ENCODE measurements around the gene CPN1. TPM values are rescaled to one million over a fixed set of nuclear protein-coding genes. Genes with fewer than 3 reads are reported as not detected.

CPN1 gene
- polyA plus RNA-seq, 6 donors from 2014 or later: not detected

- Mint-ChIP-seq H3K4me1 (peaks cover 39 to 58% (median 46%) of the 10 kb centered on the region in 3 donors), H3K27ac (peak overlapping the region; percentile 15 to 90 (median 68)), H3K4me3 (no peak overlapping the region), H3K27me3 (no peaks in the 10 kb centered on the region), H3K36me3 (peaks cover 9 to 12% of the 10 kb centered on the region in 2 donors), H3K9me3 (no peaks in the 10 kb centered on the region)
- no peak for DNase-seq
- no peak for ATAC-seq (ENCODE audit: low read depth in 2 of 2)
These were observed 84.7 kb downstream of the CPN1 start for GRCh38 chr10:99996671-99997648.

- Mint-ChIP-seq H3K36me3 (peaks cover 7 to 12% of the 10 kb centered on the region in 2 donors), H3K4me1 (peaks cover 39 to 58% (median 52%) of the 10 kb centered on the region in 3 donors)
These were observed 86.0 kb downstream of the CPN1 start for GRCh38 chr10:99995713-99996112.

GRCh38 chr10:99995269-99995668, 86.4 kb downstream of the CPN1 start:
- no peaks in the 10 kb centered on the region for H3K27me3 Mint-ChIP-seq
- no peak for ATAC-seq (ENCODE audit: low read depth in 2 of 2)
- no peak for DNase-seq
- peak overlapping the region; percentile 93 to 97 (median 96) for H3K27ac Mint-ChIP-seq
- H3K9me3 Mint-ChIP-seq: no peaks in the 10 kb centered on the region
- peaks cover 39 to 58% (median 52%) of the 10 kb centered on the region in 3 donors for H3K4me1 Mint-ChIP-seq
- H3K4me3 Mint-ChIP-seq: peak overlapping the region in 7 of 8 donors; percentile 30 to 83 (median 62)
- H3K36me3 Mint-ChIP-seq: peaks cover 7 to 12% of the 10 kb centered on the region in 2 donors

More at GRCh38 chr10:99995713-99996112, 86.0 kb downstream of the CPN1 start:
- H3K4me3 Mint-ChIP-seq: peak overlapping the region in 4 of 8 donors; percentile 52 to 83 (median 63)
- H3K27ac Mint-ChIP-seq: peak overlapping the region; percentile 93 to 97 (median 96)
- ATAC-seq (ENCODE audit: low read depth in 2 of 2): no peak
- DNase-seq: no peak
- H3K9me3 Mint-ChIP-seq: no peaks in the 10 kb centered on the region
- no peaks in the 10 kb centered on the region for H3K27me3 Mint-ChIP-seq

GRCh38 chr10:99994801-99995200, 86.9 kb downstream of the CPN1 start:
- Mint-ChIP-seq H3K27me3 (no peaks in the 10 kb centered on the region), H3K9me3 (no peaks in the 10 kb centered on the region), H3K4me1 (peaks cover 38 to 58% (median 50%) of the 10 kb centered on the region in 3 donors), H3K4me3 (peak overlapping the region in 7 of 8 donors; percentile 30 to 86 (median 62)), H3K36me3 (peaks cover 9 to 10% of the 10 kb centered on the region in 2 donors), H3K27ac (peak overlapping the region; percentile 93 to 97 (median 96))
- DNase-seq (no peak), ATAC-seq (ENCODE audit: low read depth in 2 of 2) (no peak)

- Mint-ChIP-seq H3K36me3 (peaks cover 7 to 12% of the 10 kb centered on the region in 2 donors), H3K27ac (peak overlapping the region; percentile 93 to 97 (median 95)), H3K4me1 (peaks cover 37 to 56% (median 46%) of the 10 kb centered on the region in 3 donors), H3K4me3 (peak overlapping the region; percentile 52 to 86 (median 63)), H3K9me3 (no peaks in the 10 kb centered on the region), H3K27me3 (no peaks in the 10 kb centered on the region)
- ATAC-seq (ENCODE audit: low read depth in 2 of 2) (peak; percentile 95 to 96), DNase-seq (peak; percentile 84)
These were observed 87.7 kb downstream of the CPN1 start for GRCh38 chr10:99993701-99994689.

Other genes starting within 250 kb of the CPN1 start
- gene DNMBP, start 71.9 kb downstream of the CPN1 start, polyA plus RNA-seq (ENCODE audit: low read depth in 6 of 6): 10 to 100 TPM in 1 of 6 donors, 1 to 10 TPM in 5; 1.2 to 11.9 (median 6.1) TPM
- 10 to 100 TPM in 2 of 6 donors, 1 to 10 TPM in 4; 3.4 to 14.6 (median 9.8) TPM for gene ERLIN1, start 104.2 kb upstream of the CPN1 start, polyA plus RNA-seq (ENCODE audit: low read depth in 6 of 6)
- 10 to 100 TPM in 4 of 6 donors, 1 to 10 TPM in 2; 7.5 to 15.5 (median 12.4) TPM for gene CHUK, start 147.7 kb upstream of the CPN1 start, polyA plus RNA-seq (ENCODE audit: low read depth in 6 of 6)
- 10 to 100 TPM; 23.8 to 40.6 (median 28.9) TPM for gene CWF19L1, start 185.8 kb upstream of the CPN1 start, polyA plus RNA-seq (ENCODE audit: low read depth in 6 of 6)
- 100 to 1,000 TPM; 254 to 374 (median 297) TPM for gene BLOC1S2, start 204.8 kb upstream of the CPN1 start, polyA plus RNA-seq (ENCODE audit: low read depth in 6 of 6)
- gene PKD2L1, start 248.4 kb upstream of the CPN1 start, polyA plus RNA-seq (ENCODE audit: low read depth in 6 of 6): 1 to 10 TPM in 1 of 6 donors, under 1 TPM in 2, not detected in 3; 0.25 to 1.1 (median 0.93) TPM

All from naive B cell (primary cell).